GM23248 (cell line): ENCODE data around the gene MARCHF3. TPM values are rescaled to one million over a fixed set of nuclear protein-coding genes. Genes with fewer than 3 reads are reported as not detected.
A peak's percentile ranks its signal among the peaks of the same experiment; 100 is the strongest.

Experiments
- DNase-seq: peaks from one replicate; pipeline ENCODE4 v3.0.0-alpha.2; 2015
- H2AFZ ChIP-seq: fragments of 200-600 bp; sonication (generic); 2 replicates; pipeline ENCODE4 v1.6.1; 2016; ENCODE audit warnings: antibody characterized with exemption
- H3F3A ChIP-seq: fragments of 200-600 bp; sonication (generic); 2 replicates; pipeline ENCODE4 v1.6.1; 2016; ENCODE audit warnings: mild to moderate bottlenecking, antibody characterized with exemption, mixed run types; ENCODE audit not compliant: insufficient read depth
- H3K27ac ChIP-seq: fragments of 200-600 bp; sonication (generic); 2 replicates; pipeline ENCODE4 v1.5.1; 2016; ENCODE audit warnings: mild to moderate bottlenecking
- H3K27me3 ChIP-seq: fragments of 200-600 bp; sonication (generic); replicated peaks from 2 replicates; pipeline ENCODE4 v1.6.1; 2016; ENCODE audit warnings: mild to moderate bottlenecking; ENCODE audit not compliant: insufficient read depth
- H3K36me3 ChIP-seq: fragments of 200-600 bp; sonication (generic); 2 replicates; pipeline ENCODE4 v1.6.1; 2016; ENCODE audit warnings: low read depth, mild to moderate bottlenecking
- H3K4me1 ChIP-seq: fragments of 200-600 bp; sonication (generic); 2 replicates; pipeline ENCODE4 v1.6.1; 2016; ENCODE audit warnings: mild to moderate bottlenecking; ENCODE audit not compliant: insufficient read depth
- H3K4me2 ChIP-seq: fragments of 200-600 bp; sonication (generic); one replicate; pipeline ENCODE4 v1.6.1; 2016; ENCODE audit warnings: mild to moderate bottlenecking; ENCODE audit not compliant: unreplicated experiment
- H3K4me3 ChIP-seq: fragments of 200-600 bp; sonication (generic); 2 replicates; pipeline ENCODE4 v1.5.1; 2016; ENCODE audit warnings: mild to moderate bottlenecking
- H3K79me2 ChIP-seq: fragments of 200-600 bp; sonication (generic); 2 replicates; pipeline ENCODE4 v1.6.1; 2016; ENCODE audit warnings: mild to moderate bottlenecking; ENCODE audit not compliant: insufficient read depth
- H3K9ac ChIP-seq: fragments of 200-600 bp; sonication (generic); 2 replicates; pipeline ENCODE4 v1.6.1; 2016; ENCODE audit warnings: mild to moderate bottlenecking
- H3K9me2 ChIP-seq: fragments of 200-600 bp; sonication (generic); 2 replicates; pipeline ENCODE4 v1.6.1; 2016; ENCODE audit warnings: mixed run types, mild to moderate bottlenecking, moderate library complexity; ENCODE audit not compliant: insufficient read depth
- H3K9me3 ChIP-seq: fragments of 200-600 bp; sonication (generic); one replicate; pipeline ENCODE4 v1.6.1; 2017; ENCODE audit warnings: low read depth
- H4K20me1 ChIP-seq: fragments of 200-600 bp; sonication (generic); 2 replicates; pipeline ENCODE4 v1.6.0; 2016; ENCODE audit not compliant: insufficient read depth
- EZH2 ChIP-seq: fragments of 200-600 bp; sonication (generic); IDR thresholded peaks from 2 replicates; pipeline ENCODE4 v1.6.1; 2018; ENCODE audit warnings: antibody characterized with exemption, mild to moderate bottlenecking; ENCODE audit not compliant: insufficient read depth, poor library complexity, severe bottlenecking
- EZH2phosphoT487 ChIP-seq: fragments of 200-600 bp; sonication (generic); IDR thresholded peaks from 2 replicates; pipeline ENCODE4 v1.6.1; 2018; ENCODE audit warnings: antibody characterized with exemption, moderate library complexity, mild to moderate bottlenecking, low read depth; ENCODE audit not compliant: insufficient read depth
- WGBS, 2 experiments: methylation state at CpG; one replicate each; pipeline ENCODE4 v1.1.6; 2015 to 2017; ENCODE audit warnings: low lambda C conversion rate in 2 of 2, low coverage in 1 of 2; ENCODE audit errors: missing lambda C conversion rate in 2 of 2; 5-methylcytosine and 5-hydroxymethylcytosine counted together
- in situ Hi-C: fragments of 300-500 bp; cut with MboI; formaldehyde crosslinking; loops from 2 replicates; pipeline ENCODE4 v1.15.0; 2020
- polyA plus RNA-seq: library from polyadenylated mRNA; unstranded; fragments of >200 nt; fragmentation: Nextera tagmentation; extraction: Ambion mirVana; gene quantifications from 2 replicates; pipeline ENCODE4 v1.2.1, GENCODE V29; 2016
- total RNA-seq: library from RNA; depleted of rRNA; stranded (reverse); fragments of >200 nt; shearing (Covaris generic); gene quantifications from 2 replicates; pipeline ENCODE4 v1.2.3, GENCODE V29; 2014

MARCHF3 gene
- total and polyA plus RNA-seq, 2 experiments from 2014 or later, result 3.8 to 5.8 TPM

DNA sequence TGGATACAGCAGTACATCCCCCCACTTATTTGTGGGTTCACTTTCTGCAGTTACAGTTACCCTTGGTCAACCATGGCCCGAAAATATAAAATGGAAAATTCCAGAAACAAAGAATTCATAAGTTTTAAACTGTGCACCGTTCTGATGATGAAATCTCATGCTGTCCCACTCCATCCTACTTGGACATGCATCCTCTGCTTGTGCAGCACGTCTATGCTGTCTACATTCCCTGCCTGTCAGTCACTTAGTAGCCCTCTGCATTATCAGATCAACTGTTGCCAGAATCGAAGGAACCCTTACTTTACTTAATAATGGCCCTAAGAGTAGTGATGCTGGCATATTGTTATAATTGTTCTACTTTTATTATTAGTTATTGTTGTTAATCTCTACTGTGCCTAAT lies 14.6 kb downstream of the MARCHF3 start:
- WGBS, 2 experiments, result 98% methylated on average over 4 of the region's 4 CpGs
- no peaks in the 10 kb centered on the region for H3K79me2 ChIP-seq
- peaks cover 34% of the 10 kb centered on the region for H3F3A ChIP-seq
- no peak for DNase-seq
- no peak overlapping the region for H3K4me2 ChIP-seq
- H4K20me1 ChIP-seq, result no peaks in the 10 kb centered on the region
- no peak overlapping the region for H3K9ac ChIP-seq
- peaks cover 28% of the 10 kb centered on the region for H3K4me1 ChIP-seq
- H2AFZ ChIP-seq, result no peak overlapping the region
- H3K9me2 ChIP-seq, result no peaks in the 10 kb centered on the region
- no peaks in the 10 kb centered on the region for H3K27me3 ChIP-seq
- no peaks in the 10 kb centered on the region for H3K36me3 ChIP-seq
- in situ Hi-C loops, result no loop called here
- TF ChIP-seq EZH2 (no peak), EZH2phosphoT487 (no peak)
- H3K4me3 ChIP-seq, result no peak overlapping the region
- H3K9me3 ChIP-seq, result no peaks in the 10 kb centered on the region
- H3K27ac ChIP-seq, result no peak overlapping the region

DNA sequence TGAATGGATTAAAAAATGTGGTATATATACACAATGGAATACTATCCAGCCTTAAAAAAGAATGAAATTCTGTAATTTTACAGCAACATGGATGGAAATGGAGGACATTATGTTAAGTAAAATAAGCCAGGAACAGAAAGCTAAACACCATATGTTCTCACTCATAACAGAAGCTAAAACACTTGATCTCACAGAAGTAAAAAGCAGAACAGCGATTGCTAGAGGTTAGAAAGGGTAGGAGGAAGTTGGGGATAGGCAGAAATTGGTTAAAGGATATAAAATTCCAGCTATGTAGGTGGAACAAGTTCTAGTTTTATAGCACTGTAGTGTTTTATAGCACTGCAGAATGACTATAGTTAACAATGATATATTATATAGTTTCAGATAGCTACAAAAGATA lies 15.8 kb downstream of the MARCHF3 start:
- H3K4me2 ChIP-seq, result no peak overlapping the region
- H3K9me3 ChIP-seq, result no peaks in the 10 kb centered on the region
- no peaks in the 10 kb centered on the region for H3K27me3 ChIP-seq
- H3K27ac ChIP-seq, result no peak overlapping the region
- H3K79me2 ChIP-seq, result no peaks in the 10 kb centered on the region
- no peaks in the 10 kb centered on the region for H4K20me1 ChIP-seq
- TF ChIP-seq EZH2, result no peak
- no peak for TF ChIP-seq EZH2phosphoT487
- no peak overlapping the region for H3K4me3 ChIP-seq
- in situ Hi-C loops, result no loop called here
- no peaks in the 10 kb centered on the region for H3K36me3 ChIP-seq
- no peak overlapping the region for H3K9ac ChIP-seq
- H3K9me2 ChIP-seq, result no peaks in the 10 kb centered on the region
- H3K4me1 ChIP-seq, result peaks cover 37% of the 10 kb centered on the region
- WGBS, 2 experiments, result 95 to 100% methylated on average over 1 of the region's 1 CpG
- peaks cover 44% of the 10 kb centered on the region for H3F3A ChIP-seq
- no peak for DNase-seq
- H2AFZ ChIP-seq, result no peak overlapping the region

DNA sequence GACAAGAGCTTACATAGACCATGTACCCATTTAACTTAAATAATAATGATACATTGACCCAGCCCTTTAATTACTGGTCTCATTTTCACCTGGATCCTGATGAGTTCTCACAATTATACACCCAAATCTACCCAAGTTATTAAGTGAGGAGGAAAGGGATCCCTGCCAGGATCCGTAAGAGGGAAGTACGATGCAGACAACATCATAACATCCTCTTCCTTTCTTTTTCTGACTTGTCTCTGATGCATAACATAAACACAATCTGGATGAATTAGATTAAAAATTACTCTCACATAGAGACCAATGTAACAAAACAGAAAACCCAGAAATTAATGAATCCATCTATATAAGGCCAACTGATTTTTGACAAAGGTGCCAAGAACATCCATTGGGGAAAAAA lies 17.0 kb downstream of the MARCHF3 start:
- H3K4me2 ChIP-seq, result peak overlapping the region; percentile 36
- peaks cover 44% of the 10 kb centered on the region for H3F3A ChIP-seq
- in situ Hi-C loops, result no loop called here
- no peaks in the 10 kb centered on the region for H3K79me2 ChIP-seq
- TF ChIP-seq EZH2phosphoT487 (no peak), EZH2 (no peak)
- no peak overlapping the region for H3K4me3 ChIP-seq
- H3K9ac ChIP-seq, result no peak overlapping the region
- 41 to 44% methylated on average over 2 of the region's 2 CpGs for WGBS, 2 experiments
- H2AFZ ChIP-seq, result no peak overlapping the region
- 0 out of 2 replicates have a peak overlapping the region, but pooled peaks have one; percentile 2 for H3K27ac ChIP-seq
- peaks cover 37% of the 10 kb centered on the region for H3K4me1 ChIP-seq
- no peaks in the 10 kb centered on the region for H3K9me3 ChIP-seq
- H3K36me3 ChIP-seq, result no peaks in the 10 kb centered on the region
- DNase-seq, result peak; percentile 10
- no peaks in the 10 kb centered on the region for H4K20me1 ChIP-seq
- H3K9me2 ChIP-seq, result no peaks in the 10 kb centered on the region
- H3K27me3 ChIP-seq, result no peaks in the 10 kb centered on the region

DNA sequence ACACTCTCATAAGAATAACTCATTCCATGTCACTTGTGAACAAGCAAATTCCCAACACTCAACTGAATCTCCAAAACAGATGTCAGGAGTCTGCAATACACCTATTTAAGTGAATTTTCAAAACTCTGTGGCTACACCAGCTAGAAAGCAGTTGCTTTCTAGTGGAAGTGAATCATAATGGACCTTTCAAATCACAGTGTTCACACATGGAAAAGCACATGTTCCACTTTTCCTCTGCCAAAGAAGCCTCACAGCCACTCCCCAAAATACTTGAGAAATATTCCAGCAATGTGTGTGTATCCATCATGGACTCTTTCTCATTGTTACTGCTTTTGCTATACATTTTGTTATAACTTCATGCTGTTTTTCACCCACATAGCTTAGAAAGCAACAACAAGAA lies 17.4 kb downstream of the MARCHF3 start:
- peak overlapping the region; percentile 36 for H3K4me2 ChIP-seq
- peak; percentile 81 for DNase-seq
- H3F3A ChIP-seq, result peaks cover 44% of the 10 kb centered on the region
- H2AFZ ChIP-seq, result 0 out of 2 replicates have a peak overlapping the region, but pooled peaks have one; percentile 14
- H3K9ac ChIP-seq, result no peak overlapping the region
- peaks cover 37% of the 10 kb centered on the region for H3K4me1 ChIP-seq
- no peaks in the 10 kb centered on the region for H3K27me3 ChIP-seq
- H3K9me2 ChIP-seq, result no peaks in the 10 kb centered on the region
- H3K79me2 ChIP-seq, result no peaks in the 10 kb centered on the region
- H3K27ac ChIP-seq, result peak overlapping the region; percentile 2; the same call in 1 of the 2 replicates
- no peak overlapping the region for H3K4me3 ChIP-seq
- H3K9me3 ChIP-seq, result no peaks in the 10 kb centered on the region
- no peaks in the 10 kb centered on the region for H4K20me1 ChIP-seq
- in situ Hi-C loops, result no loop called here
- H3K36me3 ChIP-seq, result no peaks in the 10 kb centered on the region
- TF ChIP-seq EZH2phosphoT487, result no peak
- no peak for TF ChIP-seq EZH2
